Activated CD4-positive, alpha-beta T cell treated with anti-CD3 and anti-CD28 coated beads, Interleukin-2, amount 10 ng/mL, durations not matched to agents 7 days and 5 days (primary cell): ENCODE results near the gene TPT1. TPM values are rescaled to one million over a fixed set of nuclear protein-coding genes. Genes with fewer than 3 reads are reported as not detected.
"Not testable (repeated sequence)": the region's sequence is repeated elsewhere in the genome, so short reads cannot be mapped to it uniquely, and the experiment has no call there.

Experiments used
- CTCF ChIA-PET: fragments of 350-600 bp; sonication (Branson Sonifier 250); formaldehyde crosslinking; loops from one replicate; lab custom pipeline; 2021; ENCODE audit warnings: antibody characterized with exemption; lab: Charles Lee
- POLR2A ChIA-PET: fragments of 350-600 bp; sonication (Branson Sonifier 250); formaldehyde crosslinking; loops from one replicate; lab custom pipeline; 2021; ENCODE audit warnings: antibody characterized with exemption; lab: Charles Lee
- DNase-seq: peaks from one replicate; pipeline ENCODE4 v3.0.0-alpha.2; 2020
- H3K27ac Mint-ChIP-seq: one replicate; pipeline ENCODE4 v1.8.0; 2021; ENCODE audit warnings: mild to moderate bottlenecking, moderate library complexity, mixed read lengths
- H3K27me3 Mint-ChIP-seq: one replicate; pipeline ENCODE4 v1.8.0; 2021; ENCODE audit warnings: mixed read lengths
- H3K36me3 Mint-ChIP-seq: one replicate; pipeline ENCODE4 v1.8.0; 2021; ENCODE audit warnings: low read depth, mixed read lengths
- H3K4me1 Mint-ChIP-seq: one replicate; pipeline ENCODE4 v1.8.0; 2021; ENCODE audit warnings: mixed read lengths
- H3K4me3 Mint-ChIP-seq: one replicate; pipeline ENCODE4 v1.8.0; 2021; ENCODE audit warnings: mild to moderate bottlenecking, moderate library complexity, mixed read lengths
- H3K9me3 Mint-ChIP-seq: one replicate; pipeline ENCODE4 v1.8.0; 2021; ENCODE audit warnings: mixed read lengths
- total RNA-seq, 2 experiments: library from RNA; stranded (reverse); gene quantifications; one replicate each; pipeline ENCODE4 v1.2.3, GENCODE V29; 2021

Gene TPT1
- total RNA-seq, 2 experiments from 2014 or later, result 4,825 to 5,097 TPM

GRCh38 chr13:45362939-45363338 lies 22.0 kb upstream of the TPT1 start:
- H3K4me3 Mint-ChIP-seq, result no peak overlapping the region
- no peak for DNase-seq
- H3K36me3 Mint-ChIP-seq, result peaks cover 55% of the 10 kb centered on the region
- H3K9me3 Mint-ChIP-seq, result peaks cover 9% of the 10 kb centered on the region
- peak overlapping the region; percentile 57 for H3K27ac Mint-ChIP-seq
- peaks cover 61% of the 10 kb centered on the region for H3K4me1 Mint-ChIP-seq
- POLR2A ChIA-PET, result no interaction called here
- H3K27me3 Mint-ChIP-seq, result no peaks in the 10 kb centered on the region
- CTCF ChIA-PET, result interaction anchor here (0.5 to 1.4 kb wide), 6 partner anchors 9 to 317 kb away, joined by 3 read pairs; no protein-coding TSS in a partner anchor

GRCh38 chr13:45361596-45362206 lies 20.7 kb upstream of the TPT1 start:
- H3K9me3 Mint-ChIP-seq, result peaks cover 9% of the 10 kb centered on the region
- peaks cover 58% of the 10 kb centered on the region for H3K36me3 Mint-ChIP-seq
- H3K4me1 Mint-ChIP-seq, result peaks cover 61% of the 10 kb centered on the region
- POLR2A ChIA-PET, result no interaction called here
- H3K27ac Mint-ChIP-seq, result peak overlapping the region; percentile 38
- CTCF ChIA-PET, result interaction anchor here (1.3 kb wide), 1 partner anchor 14 kb away, joined by 4 read pairs; no protein-coding TSS in a partner anchor
- DNase-seq, result no peak
- H3K4me3 Mint-ChIP-seq, result no peak overlapping the region
- no peaks in the 10 kb centered on the region for H3K27me3 Mint-ChIP-seq

GRCh38 chr13:45356966-45357672 lies 16.1 kb upstream of the TPT1 start:
- CTCF ChIA-PET, result interaction anchor here (0.9 to 3.0 kb wide), 7 partner anchors 9 to 61 kb away, joined by 3 to 11 read pairs (median 4); partner anchors contain the start of genes SLC25A30 and TPT1
- H3K4me1 Mint-ChIP-seq, result peaks cover 42% of the 10 kb centered on the region
- H3K9me3 Mint-ChIP-seq, result no peaks in the 10 kb centered on the region
- H3K36me3 Mint-ChIP-seq, result peaks cover 43% of the 10 kb centered on the region
- POLR2A ChIA-PET, result no interaction called here
- DNase-seq, result peak; percentile 24
- no peaks in the 10 kb centered on the region for H3K27me3 Mint-ChIP-seq
- H3K27ac Mint-ChIP-seq, result peak overlapping the region; percentile 78
- H3K4me3 Mint-ChIP-seq, result no peak overlapping the region

- no peaks in the 10 kb centered on the region for H3K9me3 Mint-ChIP-seq
- H3K27ac Mint-ChIP-seq, result peak overlapping the region; percentile 68
- H3K36me3 Mint-ChIP-seq, result peaks cover 45% of the 10 kb centered on the region
- POLR2A ChIA-PET, result interaction anchor here (0.9 kb wide), 1 partner anchor 13 kb away, joined by 5 read pairs; the partner anchor contains the start of gene TPT1
- no peak for DNase-seq
- CTCF ChIA-PET, result interaction anchor here (0.8 to 1.3 kb wide), 4 partner anchors 9 to 42 kb away, joined by 3 to 4 read pairs (median 4); no protein-coding TSS in a partner anchor
- H3K4me1 Mint-ChIP-seq, result peaks cover 30% of the 10 kb centered on the region
- H3K27me3 Mint-ChIP-seq, result no peaks in the 10 kb centered on the region
- no peak overlapping the region for H3K4me3 Mint-ChIP-seq
These were observed 12.9 kb upstream of the TPT1 start for GRCh38 chr13:45353895-45354294.

GRCh38 chr13:45352031-45352430 lies 11.0 kb upstream of the TPT1 start:
- Mint-ChIP-seq H3K9me3 (no peaks in the 10 kb centered on the region), H3K4me1 (peaks cover 22% of the 10 kb centered on the region), H3K27me3 (no peaks in the 10 kb centered on the region), H3K4me3 (no peak overlapping the region), H3K36me3 (peaks cover 43% of the 10 kb centered on the region), H3K27ac (peak overlapping the region; percentile 31)
- ChIA-PET CTCF (interaction anchor here (0.6 to 1.0 kb wide), 4 partner anchors 8 to 153 kb away, joined by 3 read pairs; no protein-coding TSS in a partner anchor), POLR2A (no interaction called here)
- no peak for DNase-seq

- Mint-ChIP-seq H3K9me3 (no peaks in the 10 kb centered on the region), H3K27me3 (no peaks in the 10 kb centered on the region), H3K36me3 (peaks cover 44% of the 10 kb centered on the region), H3K4me3 (no peak overlapping the region), H3K4me1 (peaks cover 14% of the 10 kb centered on the region), H3K27ac (no peak overlapping the region)
- CTCF ChIA-PET, result interaction anchor here (1.1 kb wide), 1 partner anchor 9 kb away, joined by 5 read pairs; the partner anchor contains the start of gene TPT1
- no peak for DNase-seq
- POLR2A ChIA-PET, result no interaction called here
These were observed 9.2 kb upstream of the TPT1 start for GRCh38 chr13:45350152-45350551.

- Mint-ChIP-seq H3K9me3 (no peaks in the 10 kb centered on the region), H3K4me1 (peaks cover 16% of the 10 kb centered on the region), H3K27ac (no peak overlapping the region), H3K27me3 (no peaks in the 10 kb centered on the region), H3K4me3 (no peak overlapping the region), H3K36me3 (peaks cover 48% of the 10 kb centered on the region)
- ChIA-PET POLR2A (no interaction called here), CTCF (interaction anchor here (1.1 kb wide), 1 partner anchor 8 kb away, joined by 5 read pairs; the partner anchor contains the start of gene TPT1)
- no peak for DNase-seq
These were observed 8.5 kb upstream of the TPT1 start for GRCh38 chr13:45349438-45349837.

GRCh38 chr13:45344064-45344463 lies 3.1 kb upstream of the TPT1 start:
- POLR2A ChIA-PET, H3K27me3 Mint-ChIP-seq, DNase-seq, H3K4me3 Mint-ChIP-seq, H3K9me3 Mint-ChIP-seq, H3K27ac Mint-ChIP-seq, CTCF ChIA-PET: not testable (repeated sequence)
- Mint-ChIP-seq H3K36me3 (peaks cover 49% of the 10 kb centered on the region), H3K4me1 (peaks cover 28% of the 10 kb centered on the region)

- DNase-seq, H3K27me3 Mint-ChIP-seq, H3K9me3 Mint-ChIP-seq, H3K4me3 Mint-ChIP-seq, H3K27ac Mint-ChIP-seq, POLR2A ChIA-PET: not testable (repeated sequence)
- CTCF ChIA-PET, result interaction anchor here (1.6 to 2.4 kb wide), 2 partner anchors 15 to 22 kb away, joined by 5 to 11 read pairs; no protein-coding TSS in a partner anchor
- peaks cover 36% of the 10 kb centered on the region for H3K4me1 Mint-ChIP-seq
- peaks cover 55% of the 10 kb centered on the region for H3K36me3 Mint-ChIP-seq
These were observed 2.1 kb upstream of the TPT1 start for GRCh38 chr13:45343102-45343501.

GRCh38 chr13:45342668-45343067 lies 1.7 kb upstream of the TPT1 start:
- DNase-seq, H3K27ac Mint-ChIP-seq, H3K27me3 Mint-ChIP-seq, H3K9me3 Mint-ChIP-seq, POLR2A ChIA-PET: not testable (repeated sequence)
- peaks cover 38% of the 10 kb centered on the region for H3K4me1 Mint-ChIP-seq
- peak overlapping the region; percentile 98 for H3K4me3 Mint-ChIP-seq
- CTCF ChIA-PET, result interaction anchor here (1.2 to 2.6 kb wide), 4 partner anchors 15 to 25 kb away, joined by 3 to 11 read pairs (median 7); no protein-coding TSS in a partner anchor
- H3K36me3 Mint-ChIP-seq, result peaks cover 56% of the 10 kb centered on the region

GRCh38 chr13:45341799-45342500 lies 967 bp upstream of the TPT1 start:
- Mint-ChIP-seq H3K36me3 (peaks cover 59% of the 10 kb centered on the region), H3K9me3 (no peaks in the 10 kb centered on the region), H3K4me1 (peaks cover 42% of the 10 kb centered on the region), H3K27ac (peak overlapping the region; percentile 100), H3K27me3 (no peaks in the 10 kb centered on the region), H3K4me3 (peak overlapping the region; percentile 98)
- POLR2A ChIA-PET, result interaction anchor here (1.0 kb wide), 1 partner anchor 12 kb away, joined by 5 read pairs; no protein-coding TSS in a partner anchor
- CTCF ChIA-PET, result interaction anchor here (1.0 to 2.6 kb wide), 10 partner anchors 8 to 93 kb away, joined by 3 to 16 read pairs (median 5); partner anchors contain the start of gene SLC25A30
- DNase-seq, result no peak

- peaks cover 69% of the 10 kb centered on the region for H3K36me3 Mint-ChIP-seq
- POLR2A ChIA-PET, result interaction anchor here (0.6 kb wide), 1 partner anchor 27 kb away, joined by 4 read pairs; no protein-coding TSS in a partner anchor
- H3K27me3 Mint-ChIP-seq, result no peaks in the 10 kb centered on the region
- no peaks in the 10 kb centered on the region for H3K9me3 Mint-ChIP-seq
- peaks cover 56% of the 10 kb centered on the region for H3K4me1 Mint-ChIP-seq
- H3K4me3 Mint-ChIP-seq, result peak overlapping the region; percentile 98
- CTCF ChIA-PET, result interaction anchor here (0.7 to 2.6 kb wide), 7 partner anchors 9 to 143 kb away, joined by 3 to 16 read pairs (median 5); no protein-coding TSS in a partner anchor
- DNase-seq, result peak; percentile 85
- peak overlapping the region; percentile 100 for H3K27ac Mint-ChIP-seq
These were observed 455 bp downstream of the TPT1 start for GRCh38 chr13:45340422-45341033.
